ENCODE data around the gene LIFR.
"Not testable (repeated sequence)": the region's sequence is repeated elsewhere in the genome, so short reads cannot be mapped to it uniquely, and the experiment has no call there.

LIFR gene

GRCh38 chr5:38531518-38531917 lies 24.9 kb downstream of the LIFR start:
- TF ChIP-seq, protein P1, sequence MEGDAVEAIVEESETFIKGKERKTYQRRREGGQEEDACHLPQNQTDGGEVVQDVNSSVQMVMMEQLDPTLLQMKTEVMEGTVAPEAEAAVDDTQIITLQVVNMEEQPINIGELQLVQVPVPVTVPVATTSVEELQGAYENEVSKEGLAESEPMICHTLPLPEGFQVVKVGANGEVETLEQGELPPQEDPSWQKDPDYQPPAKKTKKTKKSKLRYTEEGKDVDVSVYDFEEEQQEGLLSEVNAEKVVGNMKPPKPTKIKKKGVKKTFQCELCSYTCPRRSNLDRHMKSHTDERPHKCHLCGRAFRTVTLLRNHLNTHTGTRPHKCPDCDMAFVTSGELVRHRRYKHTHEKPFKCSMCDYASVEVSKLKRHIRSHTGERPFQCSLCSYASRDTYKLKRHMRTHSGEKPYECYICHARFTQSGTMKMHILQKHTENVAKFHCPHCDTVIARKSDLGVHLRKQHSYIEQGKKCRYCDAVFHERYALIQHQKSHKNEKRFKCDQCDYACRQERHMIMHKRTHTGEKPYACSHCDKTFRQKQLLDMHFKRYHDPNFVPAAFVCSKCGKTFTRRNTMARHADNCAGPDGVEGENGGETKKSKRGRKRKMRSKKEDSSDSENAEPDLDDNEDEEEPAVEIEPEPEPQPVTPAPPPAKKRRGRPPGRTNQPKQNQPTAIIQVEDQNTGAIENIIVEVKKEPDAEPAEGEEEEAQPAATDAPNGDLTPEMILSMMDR (IDR thresholded peaks at IDR 0.05; ENCODE audit: extremely low read depth, missing control alignments): no peak
- DNase-seq (ENCODE audit: low spot score): no peak

DNA sequence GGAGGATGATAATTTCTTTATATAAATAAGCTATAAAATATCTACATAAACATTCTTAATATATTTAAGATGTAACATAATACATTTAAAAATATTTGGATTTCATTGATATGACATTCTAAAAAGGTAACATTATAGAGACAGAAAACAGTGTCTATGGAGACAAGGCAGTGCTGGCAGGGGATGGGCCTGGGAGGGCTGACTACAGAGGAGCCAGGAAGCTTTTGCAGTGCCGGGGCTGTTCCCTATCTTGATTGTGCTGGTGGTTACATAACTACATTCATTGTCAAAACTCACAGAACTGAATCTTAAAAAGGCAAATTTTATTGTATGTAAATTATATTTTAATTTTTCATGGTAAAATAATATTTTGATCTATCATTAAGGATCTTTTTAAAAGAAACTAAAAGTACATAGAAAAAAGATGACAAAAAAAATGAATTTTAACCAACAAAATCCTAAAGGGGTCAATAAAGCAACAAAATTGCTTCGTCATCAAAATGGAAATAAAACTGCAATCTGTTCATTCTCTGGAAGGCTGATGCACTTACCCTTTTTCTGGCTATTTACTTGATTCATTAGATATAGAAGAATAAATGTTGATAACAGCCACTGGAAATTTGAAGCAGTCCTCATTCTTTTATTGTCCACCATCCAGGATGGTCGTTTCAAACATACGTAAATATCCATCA lies 26.3 kb downstream of the LIFR start:
- TF ChIP-seq, protein P1 (IDR thresholded peaks at IDR 0.05; ENCODE audit: extremely low read depth, missing control alignments): no peak
- DNase-seq (ENCODE audit: low spot score): no peak

DNA sequence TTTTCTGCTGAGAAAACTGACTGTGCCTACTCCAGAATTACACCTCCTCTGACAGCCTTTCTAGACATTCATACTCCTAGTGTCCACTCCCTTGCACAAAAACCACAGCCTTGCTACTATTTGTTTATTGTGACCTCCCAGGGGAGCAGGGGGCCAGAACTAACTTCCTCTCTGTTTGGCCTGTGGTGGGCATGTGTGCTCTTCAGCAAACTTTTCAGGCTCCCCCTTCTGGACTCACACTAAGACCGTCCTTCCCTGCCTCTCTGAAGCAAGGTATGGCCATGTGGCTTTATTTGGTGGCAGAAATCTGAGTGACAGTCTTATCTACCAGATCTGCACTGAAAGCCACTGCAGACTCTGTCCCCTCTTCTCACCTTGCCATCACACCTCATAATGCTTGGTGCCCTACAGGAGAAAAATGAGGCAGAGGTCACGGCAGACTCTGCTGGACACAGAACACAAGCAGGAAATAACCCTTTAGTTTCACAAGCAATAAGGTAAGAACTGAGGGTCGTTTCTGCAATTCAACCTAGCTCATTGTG lies 28.2 kb downstream of the LIFR start:
- TF ChIP-seq, protein P1 (IDR thresholded peaks at IDR 0.05; ENCODE audit: extremely low read depth, missing control alignments): no peak
- no peak for DNase-seq (ENCODE audit: low spot score)

DNA sequence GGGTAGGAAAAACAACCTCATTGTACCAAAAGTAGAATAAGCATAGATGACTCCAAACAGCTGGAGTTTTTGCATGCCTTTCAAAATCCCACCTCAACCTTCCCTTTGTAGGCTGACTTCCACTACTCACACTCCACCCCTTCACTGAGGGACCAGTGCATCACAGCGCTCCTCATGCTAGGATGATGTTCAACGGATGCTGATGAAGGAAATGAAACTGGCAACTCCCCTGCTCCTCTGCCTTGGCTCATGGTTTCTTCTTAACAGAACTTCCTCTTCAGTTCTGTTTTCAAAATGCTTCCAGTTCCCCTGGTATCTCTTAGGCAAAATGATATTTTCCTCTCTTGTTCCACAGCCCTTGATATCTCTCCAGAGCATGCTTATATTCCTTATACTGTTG lies 29.0 kb downstream of the LIFR start:
- TF ChIP-seq, protein P1 (IDR thresholded peaks at IDR 0.05; ENCODE audit: extremely low read depth, missing control alignments): no peak
- DNase-seq (ENCODE audit: low spot score): no peak

GRCh38 chr5:38524022-38524421 lies 32.4 kb downstream of the LIFR start:
- TF ChIP-seq, protein P1 (IDR thresholded peaks at IDR 0.05; ENCODE audit: extremely low read depth, missing control alignments): no peak
- DNase-seq (ENCODE audit: low spot score): no peak

- DNase-seq (ENCODE audit: low spot score): no peak
- TF ChIP-seq, protein P1 (IDR thresholded peaks at IDR 0.05; ENCODE audit: extremely low read depth, missing control alignments): no peak
Observed at GRCh38 chr5:38519476-38519875, 37.0 kb downstream of the LIFR start.

GRCh38 chr5:38518341-38518740 lies 38.1 kb downstream of the LIFR start:
- TF ChIP-seq, protein P1 (IDR thresholded peaks at IDR 0.05; ENCODE audit: extremely low read depth, missing control alignments): no peak
- no peak for DNase-seq (ENCODE audit: low spot score)

DNA sequence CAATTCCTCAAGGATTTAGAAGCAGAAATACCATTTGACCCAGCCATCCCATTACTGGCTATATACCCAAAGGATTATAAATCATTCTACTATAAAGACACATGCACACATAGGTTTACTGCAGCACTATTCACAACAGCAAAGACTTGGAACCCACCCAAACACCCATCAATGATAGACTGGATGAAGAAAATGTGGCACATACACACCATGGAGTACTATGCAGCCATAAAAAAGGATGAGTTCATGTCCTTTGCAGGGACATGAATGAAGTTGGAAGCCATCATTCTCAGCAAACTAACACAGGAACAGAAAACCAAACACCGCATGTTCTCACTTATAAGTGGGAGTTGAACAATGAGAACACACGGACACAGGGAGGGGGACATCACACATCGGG lies 39.8 kb downstream of the LIFR start:
- not testable (repeated sequence) for DNase-seq (ENCODE audit: low spot score)
